ENCODE results near the gene TJP2. TPM values are rescaled to one million over a fixed set of nuclear protein-coding genes. Genes with fewer than 3 reads are reported as not detected.
A peak's percentile ranks its signal among the peaks of the same experiment; 100 is the strongest.
"Not testable (repeated sequence)": the region's sequence is repeated elsewhere in the genome, so short reads cannot be mapped to it uniquely, and the experiment has no call there.

The TJP2 gene
- total RNA-seq, 1 experiment from 2014 or later, result 155 TPM

GRCh38 chr9:69299826-69300225 lies 125.7 kb downstream of the TJP2 start (continued):
- TF ChIP-seq JUN (CRISPR knock-in tag; IDR thresholded peaks at IDR 0.05), result no peak

DNA sequence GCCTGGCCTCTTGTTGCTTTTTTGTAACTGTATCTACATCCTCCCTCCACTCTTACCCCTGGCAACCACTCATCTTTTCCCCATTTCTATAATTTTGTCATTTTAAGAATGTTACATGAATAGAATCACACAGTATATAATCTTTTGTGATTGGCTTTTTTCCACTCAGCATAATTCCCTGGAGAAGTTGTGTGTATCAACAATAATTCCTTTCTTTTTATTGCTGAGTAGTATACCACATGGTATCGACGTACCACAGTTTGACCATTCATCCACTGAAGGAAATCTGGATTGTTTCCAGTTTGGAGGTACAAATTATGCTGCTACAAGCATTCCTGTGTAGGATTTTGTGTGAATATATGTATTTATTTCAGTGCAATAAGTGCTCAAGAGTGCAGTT lies 129.3 kb downstream of the TJP2 start:
- Mint-ChIP-seq H3K4me1 (peaks cover 22% of the 10 kb centered on the region), H3K27me3 (ENCODE audit: low read depth) (no peaks in the 10 kb centered on the region), H3K4me3 (no peak overlapping the region), H3K27ac (no peak overlapping the region), H3K9me3 (peaks cover 26% of the 10 kb centered on the region), H3K36me3 (peaks cover 10% of the 10 kb centered on the region)
- ATAC-seq (no peak), DNase-seq (ENCODE audit: low spot score) (no peak)
- ChIA-PET CTCF (no interaction called here), POLR2A (no interaction called here)
- TF ChIP-seq ZNF416 (CRISPR knock-in tag; IDR thresholded peaks at IDR 0.05), result no peak

- H3K27me3 Mint-ChIP-seq (ENCODE audit: low read depth); CTCF ChIA-PET; DNase-seq (ENCODE audit: low spot score); H3K4me3 Mint-ChIP-seq; ATAC-seq: not testable (repeated sequence)
- H3K9me3 Mint-ChIP-seq, result peaks cover 46% of the 10 kb centered on the region
- peaks cover 33% of the 10 kb centered on the region for H3K4me1 Mint-ChIP-seq
- peak overlapping the region; percentile 98 for H3K27ac Mint-ChIP-seq
- peaks cover 38% of the 10 kb centered on the region for H3K36me3 Mint-ChIP-seq
- POLR2A ChIA-PET, result interaction anchor here (1.2 kb wide), 1 partner anchor 12 kb away, joined by 5 read pairs; no protein-coding TSS in a partner anchor
Measured at GRCh38 chr9:69306895-69307445, 132.9 kb downstream of the TJP2 start.

- H3K4me3 Mint-ChIP-seq, result no peak overlapping the region
- peaks cover 44% of the 10 kb centered on the region for H3K36me3 Mint-ChIP-seq
- ATAC-seq, result peak; percentile 91
- POLR2A ChIA-PET, result interaction anchor here (1.1 to 1.2 kb wide), 2 partner anchors 12 to 17 kb away, joined by 5 to 6 read pairs; no protein-coding TSS in a partner anchor
- DNase-seq (ENCODE audit: low spot score), result peak; percentile 17
- CTCF ChIA-PET, result interaction anchor here (0.9 to 1.9 kb wide), 5 partner anchors 18 to 150 kb away, joined by 3 to 6 read pairs (median 4); partner anchors contain the start of gene ENTREP1
- peaks cover 33% of the 10 kb centered on the region for H3K4me1 Mint-ChIP-seq
- peaks cover 3% of the 10 kb centered on the region; the same call in 1 of the 2 replicates for H3K27me3 Mint-ChIP-seq (ENCODE audit: low read depth)
- H3K9me3 Mint-ChIP-seq, result peaks cover 52% of the 10 kb centered on the region
- H3K27ac Mint-ChIP-seq, result peak overlapping the region; percentile 98
- peak; percentile 93 for TF ChIP-seq TEAD4 (CRISPR knock-in tag; IDR thresholded peaks at IDR 0.05)
- TF ChIP-seq, protein P1, sequence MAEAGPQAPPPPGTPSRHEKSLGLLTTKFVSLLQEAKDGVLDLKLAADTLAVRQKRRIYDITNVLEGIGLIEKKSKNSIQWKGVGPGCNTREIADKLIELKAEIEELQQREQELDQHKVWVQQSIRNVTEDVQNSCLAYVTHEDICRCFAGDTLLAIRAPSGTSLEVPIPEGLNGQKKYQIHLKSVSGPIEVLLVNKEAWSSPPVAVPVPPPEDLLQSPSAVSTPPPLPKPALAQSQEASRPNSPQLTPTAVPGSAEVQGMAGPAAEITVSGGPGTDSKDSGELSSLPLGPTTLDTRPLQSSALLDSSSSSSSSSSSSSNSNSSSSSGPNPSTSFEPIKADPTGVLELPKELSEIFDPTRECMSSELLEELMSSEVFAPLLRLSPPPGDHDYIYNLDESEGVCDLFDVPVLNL (CRISPR knock-in tag; IDR thresholded peaks at IDR 0.05; ENCODE audit: borderline replicate concordance, low read depth), result no peak
- TF ChIP-seq, protein P2, sequence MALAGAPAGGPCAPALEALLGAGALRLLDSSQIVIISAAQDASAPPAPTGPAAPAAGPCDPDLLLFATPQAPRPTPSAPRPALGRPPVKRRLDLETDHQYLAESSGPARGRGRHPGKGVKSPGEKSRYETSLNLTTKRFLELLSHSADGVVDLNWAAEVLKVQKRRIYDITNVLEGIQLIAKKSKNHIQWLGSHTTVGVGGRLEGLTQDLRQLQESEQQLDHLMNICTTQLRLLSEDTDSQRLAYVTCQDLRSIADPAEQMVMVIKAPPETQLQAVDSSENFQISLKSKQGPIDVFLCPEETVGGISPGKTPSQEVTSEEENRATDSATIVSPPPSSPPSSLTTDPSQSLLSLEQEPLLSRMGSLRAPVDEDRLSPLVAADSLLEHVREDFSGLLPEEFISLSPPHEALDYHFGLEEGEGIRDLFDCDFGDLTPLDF (CRISPR knock-in tag; IDR thresholded peaks at IDR 0.05), result no peak; the same call in 1 of the 2 replicates
- TF ChIP-seq, protein P3, sequence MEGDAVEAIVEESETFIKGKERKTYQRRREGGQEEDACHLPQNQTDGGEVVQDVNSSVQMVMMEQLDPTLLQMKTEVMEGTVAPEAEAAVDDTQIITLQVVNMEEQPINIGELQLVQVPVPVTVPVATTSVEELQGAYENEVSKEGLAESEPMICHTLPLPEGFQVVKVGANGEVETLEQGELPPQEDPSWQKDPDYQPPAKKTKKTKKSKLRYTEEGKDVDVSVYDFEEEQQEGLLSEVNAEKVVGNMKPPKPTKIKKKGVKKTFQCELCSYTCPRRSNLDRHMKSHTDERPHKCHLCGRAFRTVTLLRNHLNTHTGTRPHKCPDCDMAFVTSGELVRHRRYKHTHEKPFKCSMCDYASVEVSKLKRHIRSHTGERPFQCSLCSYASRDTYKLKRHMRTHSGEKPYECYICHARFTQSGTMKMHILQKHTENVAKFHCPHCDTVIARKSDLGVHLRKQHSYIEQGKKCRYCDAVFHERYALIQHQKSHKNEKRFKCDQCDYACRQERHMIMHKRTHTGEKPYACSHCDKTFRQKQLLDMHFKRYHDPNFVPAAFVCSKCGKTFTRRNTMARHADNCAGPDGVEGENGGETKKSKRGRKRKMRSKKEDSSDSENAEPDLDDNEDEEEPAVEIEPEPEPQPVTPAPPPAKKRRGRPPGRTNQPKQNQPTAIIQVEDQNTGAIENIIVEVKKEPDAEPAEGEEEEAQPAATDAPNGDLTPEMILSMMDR (IDR thresholded peaks at IDR 0.05), result no peak
- TF ChIP-seq, protein P4, sequence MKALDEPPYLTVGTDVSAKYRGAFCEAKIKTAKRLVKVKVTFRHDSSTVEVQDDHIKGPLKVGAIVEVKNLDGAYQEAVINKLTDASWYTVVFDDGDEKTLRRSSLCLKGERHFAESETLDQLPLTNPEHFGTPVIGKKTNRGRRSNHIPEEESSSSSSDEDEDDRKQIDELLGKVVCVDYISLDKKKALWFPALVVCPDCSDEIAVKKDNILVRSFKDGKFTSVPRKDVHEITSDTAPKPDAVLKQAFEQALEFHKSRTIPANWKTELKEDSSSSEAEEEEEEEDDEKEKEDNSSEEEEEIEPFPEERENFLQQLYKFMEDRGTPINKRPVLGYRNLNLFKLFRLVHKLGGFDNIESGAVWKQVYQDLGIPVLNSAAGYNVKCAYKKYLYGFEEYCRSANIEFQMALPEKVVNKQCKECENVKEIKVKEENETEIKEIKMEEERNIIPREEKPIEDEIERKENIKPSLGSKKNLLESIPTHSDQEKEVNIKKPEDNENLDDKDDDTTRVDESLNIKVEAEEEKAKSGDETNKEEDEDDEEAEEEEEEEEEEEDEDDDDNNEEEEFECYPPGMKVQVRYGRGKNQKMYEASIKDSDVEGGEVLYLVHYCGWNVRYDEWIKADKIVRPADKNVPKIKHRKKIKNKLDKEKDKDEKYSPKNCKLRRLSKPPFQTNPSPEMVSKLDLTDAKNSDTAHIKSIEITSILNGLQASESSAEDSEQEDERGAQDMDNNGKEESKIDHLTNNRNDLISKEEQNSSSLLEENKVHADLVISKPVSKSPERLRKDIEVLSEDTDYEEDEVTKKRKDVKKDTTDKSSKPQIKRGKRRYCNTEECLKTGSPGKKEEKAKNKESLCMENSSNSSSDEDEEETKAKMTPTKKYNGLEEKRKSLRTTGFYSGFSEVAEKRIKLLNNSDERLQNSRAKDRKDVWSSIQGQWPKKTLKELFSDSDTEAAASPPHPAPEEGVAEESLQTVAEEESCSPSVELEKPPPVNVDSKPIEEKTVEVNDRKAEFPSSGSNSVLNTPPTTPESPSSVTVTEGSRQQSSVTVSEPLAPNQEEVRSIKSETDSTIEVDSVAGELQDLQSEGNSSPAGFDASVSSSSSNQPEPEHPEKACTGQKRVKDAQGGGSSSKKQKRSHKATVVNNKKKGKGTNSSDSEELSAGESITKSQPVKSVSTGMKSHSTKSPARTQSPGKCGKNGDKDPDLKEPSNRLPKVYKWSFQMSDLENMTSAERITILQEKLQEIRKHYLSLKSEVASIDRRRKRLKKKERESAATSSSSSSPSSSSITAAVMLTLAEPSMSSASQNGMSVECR (CRISPR knock-in tag; IDR thresholded peaks at IDR 0.05; ENCODE audit: borderline replicate concordance), result no peak
- TF ChIP-seq MXD4 (CRISPR knock-in tag; IDR thresholded peaks at IDR 0.05; ENCODE audit: borderline replicate concordance), result peak; percentile 65; the same call in 1 of the 2 replicates
- TF ChIP-seq TEAD1 (CRISPR knock-in tag; IDR thresholded peaks at IDR 0.05), result peak; percentile 95
- TF ChIP-seq NFATC4 (CRISPR knock-in tag; IDR thresholded peaks at IDR 0.05), result no peak
- TF ChIP-seq ZNF671 (CRISPR knock-in tag; IDR thresholded peaks at IDR 0.05), result 0 out of 2 replicates have a peak, but pooled peaks have one; percentile 39
- peak; percentile 72 for TF ChIP-seq USF2 (CRISPR knock-in tag; IDR thresholded peaks at IDR 0.05)
- peak; percentile 18; the same call in 1 of the 2 replicates for TF ChIP-seq EMX1 (CRISPR knock-in tag; IDR thresholded peaks at IDR 0.05)
- no peak for TF ChIP-seq ZNF138 (CRISPR knock-in tag; conservative IDR thresholded peaks at IDR 0.05)
- peak; percentile 63; the same call in 1 of the 2 replicates for TF ChIP-seq PRRX2 (CRISPR knock-in tag; IDR thresholded peaks at IDR 0.05)
- TF ChIP-seq ZBTB21 (CRISPR knock-in tag; IDR thresholded peaks at IDR 0.05; ENCODE audit: borderline replicate concordance), result 0 out of 2 replicates have a peak, but pooled peaks have one; percentile 22
Measured at GRCh38 chr9:69307446-69308205, 133.5 kb downstream of the TJP2 start.
